Islet of Langerhans (tissue), 1 donor: ENCODE results near the gene SLC6A7.

Experiments used
- FAIRE-seq: peaks from one replicate; lab custom pipeline; 2011; peaks lifted over from hg19 to GRCh38; lab: Jason Lieb, UNC

The SLC6A7 gene

DNA sequence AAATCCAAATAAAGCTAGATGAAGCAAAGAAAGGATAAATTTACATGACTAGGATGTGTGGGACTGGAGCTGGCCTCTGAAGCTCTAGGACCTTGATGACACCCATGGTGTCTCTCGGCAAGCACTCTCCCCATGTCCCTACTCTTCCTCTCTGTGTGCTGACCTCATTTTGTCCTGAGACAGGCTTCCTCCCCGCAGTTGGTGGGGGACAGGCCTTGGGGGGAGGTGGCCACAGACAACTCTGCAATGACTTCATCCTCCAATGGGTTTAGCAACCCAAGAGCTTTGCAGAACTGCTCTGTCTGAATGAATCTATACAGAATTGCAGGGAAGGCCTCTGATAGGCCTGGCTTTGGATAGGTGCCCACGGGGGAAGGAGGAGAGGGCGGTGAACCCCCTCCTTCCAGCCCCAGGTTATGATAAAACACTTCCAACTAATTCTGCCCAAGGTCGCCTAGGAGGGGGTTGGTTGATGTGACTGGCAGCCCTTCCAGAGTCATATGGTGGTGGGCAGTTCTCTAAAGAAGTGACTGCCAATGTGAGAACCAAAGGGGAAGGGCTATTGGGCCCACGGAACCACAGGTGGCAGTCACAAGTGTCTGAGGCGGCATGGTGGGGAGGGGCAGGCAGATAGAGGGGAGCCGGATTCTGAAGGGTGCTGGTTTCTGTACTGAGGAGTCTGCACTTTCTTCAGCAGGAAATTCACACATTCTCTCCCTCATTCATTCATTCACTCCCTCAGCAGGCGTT is 6.0 kb downstream of the SLC6A7 start:
- FAIRE-seq: no peak

DNA sequence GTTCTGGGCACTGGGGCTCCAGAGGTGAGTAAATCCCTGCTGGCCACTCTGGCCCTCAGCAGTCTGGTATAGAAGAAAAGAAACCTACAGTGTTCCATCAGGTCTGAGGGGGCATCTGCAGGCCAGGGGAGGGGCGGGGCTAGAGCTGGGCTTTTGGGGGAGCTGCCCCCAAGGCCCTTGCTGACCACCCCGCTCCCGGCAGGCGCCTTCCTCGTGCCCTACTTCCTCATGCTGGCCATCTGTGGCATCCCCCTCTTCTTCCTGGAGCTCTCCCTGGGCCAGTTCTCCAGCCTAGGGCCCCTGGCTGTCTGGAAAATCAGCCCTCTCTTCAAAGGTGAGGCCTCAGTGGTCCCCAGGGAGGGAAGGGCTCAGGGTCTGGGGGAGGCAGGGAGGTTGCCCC is 6.7 kb downstream of the SLC6A7 start:
- FAIRE-seq: no peak

DNA sequence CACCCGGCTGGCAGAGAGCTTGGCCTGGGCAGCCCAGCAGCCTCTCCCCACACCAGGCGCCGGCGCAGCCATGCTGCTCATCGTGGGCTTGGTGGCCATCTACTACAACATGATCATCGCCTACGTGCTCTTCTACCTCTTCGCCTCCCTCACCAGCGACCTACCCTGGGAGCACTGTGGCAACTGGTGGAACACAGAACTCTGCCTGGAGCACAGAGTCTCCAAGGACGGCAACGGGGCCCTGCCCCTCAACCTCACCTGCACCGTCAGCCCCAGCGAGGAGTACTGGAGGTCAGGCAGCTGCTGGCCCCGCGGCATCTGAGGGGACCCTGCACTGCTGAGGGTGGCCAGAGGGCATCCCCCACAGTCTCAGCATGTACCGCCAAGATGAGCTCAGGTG is 7.1 kb downstream of the SLC6A7 start:
- no peak for FAIRE-seq

DNA sequence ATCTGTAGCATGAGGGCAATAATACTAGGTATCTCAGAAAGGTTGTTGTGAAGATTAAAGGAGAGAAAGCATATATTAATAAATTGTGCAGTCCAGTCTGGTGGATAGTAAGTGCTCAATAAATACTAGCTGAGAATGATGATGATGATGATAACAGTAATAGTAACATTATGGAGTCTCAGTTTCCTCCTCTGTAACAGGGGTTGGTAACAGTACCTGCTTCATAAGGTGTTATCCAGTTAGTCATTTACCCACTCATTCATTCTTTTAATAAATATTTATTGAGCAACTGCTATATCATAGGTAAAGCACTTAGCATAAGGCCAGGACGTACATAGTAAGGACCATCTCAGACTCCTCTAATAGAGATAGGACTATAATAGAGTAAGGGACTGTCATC is 7.6 kb downstream of the SLC6A7 start:
- no peak for FAIRE-seq

DNA sequence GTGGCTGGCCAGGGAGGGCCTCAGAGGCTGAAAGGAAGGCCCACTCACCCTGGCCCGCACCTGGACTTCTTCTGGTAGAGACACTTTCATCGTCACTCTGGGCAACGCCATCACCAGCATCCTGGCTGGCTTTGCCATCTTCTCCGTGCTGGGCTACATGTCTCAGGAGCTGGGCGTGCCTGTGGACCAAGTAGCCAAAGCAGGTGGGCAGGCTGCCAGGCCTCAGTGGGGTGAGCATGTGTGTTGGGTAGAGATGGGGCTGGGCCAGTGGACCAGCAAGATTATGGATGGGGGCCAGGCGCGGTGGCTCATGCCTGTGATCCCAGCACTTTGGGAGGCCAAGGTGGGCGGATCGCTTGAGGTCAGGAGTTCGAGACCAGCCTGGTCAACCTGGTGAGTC is 12.6 kb downstream of the SLC6A7 start:
- no peak for FAIRE-seq

DNA sequence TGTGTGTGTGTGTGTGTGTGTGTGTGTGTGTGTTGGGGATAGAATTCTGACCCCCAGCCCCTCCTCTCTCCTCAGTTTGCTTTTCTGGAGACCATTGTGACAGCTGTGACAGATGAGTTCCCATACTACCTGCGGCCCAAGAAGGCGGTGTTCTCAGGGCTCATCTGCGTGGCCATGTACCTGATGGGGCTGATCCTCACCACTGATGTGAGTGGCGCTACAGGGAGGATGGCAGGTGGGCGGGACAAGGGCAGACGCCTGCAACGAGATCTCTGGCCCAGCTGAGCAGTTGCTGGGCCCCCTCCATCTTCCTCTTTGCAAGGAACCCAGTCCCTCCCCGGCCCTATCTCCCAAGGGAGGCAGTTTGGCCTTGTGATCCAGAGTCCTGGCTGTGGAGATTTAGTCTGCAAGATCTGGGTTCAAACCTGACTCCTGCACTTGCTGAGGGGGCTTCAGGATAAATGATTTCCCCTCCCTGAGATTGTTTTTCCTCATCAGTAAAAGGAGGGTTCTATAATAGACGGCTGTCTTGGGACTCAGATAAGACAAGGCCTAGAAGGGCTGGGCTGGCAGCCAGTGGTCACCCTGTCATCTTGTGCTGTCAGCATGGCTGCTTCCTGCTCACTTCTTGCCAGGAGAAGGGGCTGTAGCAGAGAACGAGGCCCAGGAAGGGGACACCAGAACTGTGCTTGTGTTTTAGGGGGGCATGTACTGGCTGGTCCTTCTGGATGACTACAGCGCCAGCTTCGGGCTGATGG is 14.1 kb downstream of the SLC6A7 start:
- FAIRE-seq: no peak

DNA sequence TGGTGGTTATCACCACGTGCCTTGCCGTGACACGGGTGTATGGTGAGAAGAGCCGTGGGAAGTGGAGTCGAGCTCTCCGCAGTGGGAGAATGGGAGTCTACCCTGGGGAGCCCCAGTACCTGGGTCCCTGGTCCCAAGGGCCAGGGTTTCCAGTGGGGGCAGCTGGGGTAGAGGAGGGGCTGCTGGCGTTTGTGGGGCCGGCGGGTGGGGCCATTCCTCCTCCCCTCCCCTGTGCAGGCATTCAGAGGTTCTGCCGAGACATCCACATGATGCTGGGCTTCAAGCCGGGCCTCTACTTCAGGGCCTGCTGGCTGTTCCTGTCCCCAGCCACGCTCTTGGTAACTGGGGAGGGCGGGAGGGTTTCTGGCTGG is 14.7 kb downstream of the SLC6A7 start:
- no peak for FAIRE-seq

DNA sequence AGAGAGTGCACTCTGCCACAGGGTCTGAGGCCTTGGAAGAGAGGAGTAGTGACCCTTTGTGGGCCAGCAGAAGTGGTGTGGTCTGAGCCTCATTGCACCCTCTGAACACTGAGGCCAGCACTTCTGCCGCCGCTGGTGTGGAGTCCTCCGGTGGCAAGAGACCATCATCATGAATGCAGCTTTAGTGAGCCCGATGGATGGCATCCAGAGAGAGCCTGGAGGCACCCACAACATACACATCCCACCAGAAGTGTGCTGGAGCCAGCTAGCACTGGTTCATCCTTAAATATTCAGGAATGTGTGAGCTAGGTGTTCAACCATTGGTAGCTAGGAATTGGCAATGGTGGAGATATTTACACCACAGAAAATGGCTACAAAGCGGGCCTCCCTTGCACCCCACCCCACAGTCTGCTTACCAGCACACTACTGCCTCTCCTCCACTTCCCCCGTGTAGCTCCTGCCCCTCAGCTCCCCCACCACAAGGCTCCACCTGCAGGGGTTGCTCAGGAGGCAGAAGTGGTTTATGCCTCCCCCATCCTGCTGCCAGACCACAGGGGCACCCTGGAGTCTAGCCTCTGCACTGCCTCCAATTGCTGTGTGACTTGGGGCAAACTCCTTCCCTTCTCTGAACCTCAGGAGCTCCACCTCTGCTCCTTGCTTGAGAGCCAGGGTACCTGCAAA is 16.4 kb downstream of the SLC6A7 start:
- no peak for FAIRE-seq

DNA sequence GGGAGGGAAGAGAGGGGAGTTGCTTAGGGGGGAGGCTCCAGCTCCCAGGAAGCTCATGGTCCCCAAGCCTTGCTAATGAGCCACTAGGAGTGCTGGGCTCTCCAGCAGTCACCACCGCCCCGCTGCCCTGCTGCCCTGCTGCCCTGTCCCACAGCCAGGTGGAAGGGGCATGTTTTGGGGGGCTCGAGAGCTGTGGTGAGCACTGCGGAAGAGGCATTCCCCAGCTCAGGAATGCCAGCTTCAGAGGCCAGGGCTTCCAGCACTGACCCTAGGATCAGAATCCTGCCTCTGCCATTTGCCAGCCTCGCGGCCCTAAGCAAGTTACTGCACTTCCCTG is 16.9 kb downstream of the SLC6A7 start:
- FAIRE-seq: no peak

DNA sequence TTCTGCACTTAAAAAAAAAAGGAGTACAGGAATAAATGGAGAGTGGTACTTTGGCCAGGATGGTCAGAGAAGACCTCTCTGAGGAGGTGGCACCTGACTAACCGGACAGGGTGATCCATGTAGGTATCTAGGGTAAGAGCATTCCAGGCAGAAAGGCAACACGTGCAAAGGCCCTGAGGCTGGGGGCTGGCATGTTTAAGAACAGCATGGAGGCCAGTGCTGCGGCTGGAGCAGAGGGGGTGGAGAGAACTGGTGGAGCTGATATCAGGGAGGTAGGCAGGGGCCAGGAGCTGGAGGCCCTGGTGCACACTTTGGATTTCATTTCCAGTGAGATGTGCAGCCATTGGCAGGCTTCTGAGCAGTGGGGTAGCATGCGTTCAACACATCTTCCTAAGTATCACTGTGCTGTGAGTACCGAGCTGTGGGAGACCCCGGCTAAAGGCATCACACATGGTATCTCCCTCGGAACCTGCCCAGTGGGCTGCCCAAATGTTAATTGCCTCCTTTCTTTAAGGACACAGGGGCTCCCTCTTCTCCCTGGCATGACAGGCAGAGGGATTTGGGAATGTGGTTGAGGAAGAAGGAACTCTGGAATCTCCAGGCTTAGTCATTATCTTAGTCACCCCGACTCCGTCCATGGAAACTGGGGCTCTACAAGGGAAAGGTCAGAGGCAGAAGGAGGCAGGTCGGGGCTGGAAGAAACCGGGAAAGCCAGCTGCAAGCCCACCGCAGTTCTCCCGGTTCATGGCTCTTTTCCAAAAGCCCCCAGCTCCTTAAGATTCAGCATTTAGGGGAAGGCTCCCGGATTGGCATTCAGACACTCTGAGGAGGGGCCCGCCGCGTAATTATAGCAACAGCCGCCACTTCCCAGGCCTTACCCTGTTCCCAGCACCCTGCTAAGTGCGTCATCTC is 18.6 kb downstream of the SLC6A7 start:
- no peak for FAIRE-seq

DNA sequence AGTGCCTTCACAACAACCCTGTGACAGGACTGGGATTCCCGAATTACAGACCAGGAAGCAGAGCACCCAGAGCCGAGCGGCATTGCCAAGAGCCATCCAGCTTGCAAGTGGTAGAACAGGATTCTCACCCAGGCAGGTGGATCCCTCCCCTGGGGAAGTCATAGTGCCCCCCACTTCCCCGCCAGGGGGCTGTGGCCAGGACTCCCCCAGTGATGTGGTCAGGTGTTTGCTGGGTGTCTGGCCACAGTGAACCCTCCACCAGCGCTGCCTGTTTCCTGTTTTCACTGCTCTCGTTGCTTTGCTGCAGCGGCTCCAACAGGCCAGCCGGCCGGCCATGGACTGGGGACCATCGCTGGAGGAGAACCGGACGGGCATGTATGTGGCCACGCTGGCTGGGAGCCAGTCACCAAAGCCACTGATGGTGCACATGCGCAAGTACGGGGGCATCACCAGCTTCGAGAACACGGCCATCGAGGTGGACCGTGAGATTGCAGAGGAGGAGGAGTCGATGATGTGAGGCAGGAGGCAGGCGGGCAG is 19.3 kb downstream of the SLC6A7 start:
- no peak for FAIRE-seq

DNA sequence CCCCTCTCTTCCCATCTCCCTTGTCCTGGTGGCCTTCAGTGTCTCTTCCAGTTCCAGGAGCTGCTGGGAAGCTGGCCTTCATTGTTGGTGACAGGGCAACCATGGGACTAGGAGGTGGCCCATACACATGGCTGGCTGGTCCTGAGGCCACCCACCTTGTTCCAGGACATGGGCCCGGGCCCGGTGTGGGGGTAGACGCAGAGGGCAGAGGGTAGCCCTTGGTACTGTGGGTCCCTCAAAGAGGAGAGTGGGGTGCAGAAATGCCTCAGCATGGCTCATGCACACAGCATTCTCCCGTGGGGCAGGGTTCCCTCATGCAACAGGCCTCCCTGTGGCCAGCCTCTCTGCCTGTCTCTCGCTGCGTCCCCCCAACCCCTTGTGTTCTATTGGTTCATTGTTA is 20.8 kb downstream of the SLC6A7 start:
- no peak for FAIRE-seq

DNA sequence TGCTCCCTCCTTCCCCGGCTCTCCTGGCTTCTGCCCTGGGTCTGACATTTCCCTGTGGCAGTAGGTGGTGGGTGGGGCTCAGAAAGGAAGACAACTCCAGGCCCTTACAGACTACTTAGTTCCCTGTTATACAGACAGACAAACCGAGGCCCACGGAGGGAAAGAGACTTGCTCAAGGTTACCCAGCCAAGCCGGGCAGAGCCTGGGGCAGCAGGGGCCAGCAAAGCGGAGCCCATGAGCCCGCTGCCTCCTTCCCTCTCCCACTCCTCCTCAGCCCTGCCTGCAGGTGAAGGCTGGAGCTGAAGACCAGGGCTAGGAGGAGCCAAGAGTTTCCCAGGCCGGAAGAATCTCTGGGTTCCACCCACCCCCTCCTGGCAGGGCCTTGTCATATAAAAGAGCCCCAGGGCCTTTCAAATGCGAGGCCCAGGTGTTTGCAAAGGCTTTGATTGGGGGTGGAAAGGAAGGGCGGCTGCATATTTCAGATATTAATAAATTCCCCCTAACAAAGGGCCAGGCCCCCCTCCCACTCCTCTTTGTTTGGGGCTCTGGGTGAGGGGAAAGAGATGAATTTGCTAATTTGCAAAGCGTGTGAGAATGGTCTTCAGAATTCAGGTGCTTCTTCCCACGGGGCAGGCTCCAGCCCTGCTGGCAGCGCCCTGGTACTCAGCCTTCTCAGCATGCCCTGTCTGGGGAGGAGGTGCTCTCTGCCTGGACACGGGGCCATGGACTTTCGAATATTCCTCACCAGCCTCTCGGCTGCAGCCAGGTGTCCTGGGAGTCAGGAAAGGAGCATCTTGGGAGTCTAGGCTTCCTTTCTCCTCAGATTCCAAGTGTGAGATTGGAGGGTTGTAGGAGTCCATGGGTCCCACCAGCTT is 21.5 kb downstream of the SLC6A7 start:
- no peak for FAIRE-seq

DNA sequence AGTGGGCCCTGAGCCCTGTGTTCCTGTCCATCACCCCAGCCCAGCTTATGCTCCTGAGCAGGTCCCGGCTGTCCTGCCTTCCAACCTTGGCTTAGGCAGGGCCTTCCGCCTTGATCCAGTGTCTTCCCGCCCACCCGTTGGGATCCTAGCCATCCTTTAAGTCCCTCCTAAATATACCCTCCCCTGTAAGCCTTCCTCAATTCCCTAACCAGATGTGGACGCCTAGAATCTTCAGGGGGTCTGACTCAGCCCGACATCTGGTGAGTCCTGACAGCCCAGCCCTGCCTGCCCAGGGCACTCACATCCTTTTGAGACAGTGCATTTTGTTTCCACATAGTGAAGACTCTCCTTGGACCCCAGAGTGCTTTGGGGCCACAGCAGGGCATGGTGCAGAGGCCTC is 23.7 kb downstream of the SLC6A7 start:
- no peak for FAIRE-seq

DNA sequence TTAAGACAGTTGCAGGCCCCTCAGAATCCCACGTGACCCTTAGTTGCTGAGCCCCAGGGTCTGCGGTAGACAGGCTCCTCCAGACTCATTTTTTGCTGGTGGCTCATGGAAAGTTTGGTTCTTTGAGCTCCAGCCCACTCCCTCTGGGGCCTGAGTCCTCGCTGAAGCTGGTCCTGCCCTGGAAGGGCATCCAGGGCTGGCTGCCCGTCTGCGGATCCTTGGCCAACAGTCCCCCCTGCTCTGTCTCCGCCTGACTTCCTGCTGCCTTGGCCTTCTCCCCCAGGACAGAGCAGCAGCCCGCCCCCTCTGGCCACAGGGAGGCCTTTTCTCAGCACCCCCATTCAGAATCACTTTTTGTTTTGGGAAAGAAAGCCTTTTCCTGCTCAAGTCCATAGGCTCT is 24.4 kb downstream of the SLC6A7 start:
- no peak for FAIRE-seq

DNA sequence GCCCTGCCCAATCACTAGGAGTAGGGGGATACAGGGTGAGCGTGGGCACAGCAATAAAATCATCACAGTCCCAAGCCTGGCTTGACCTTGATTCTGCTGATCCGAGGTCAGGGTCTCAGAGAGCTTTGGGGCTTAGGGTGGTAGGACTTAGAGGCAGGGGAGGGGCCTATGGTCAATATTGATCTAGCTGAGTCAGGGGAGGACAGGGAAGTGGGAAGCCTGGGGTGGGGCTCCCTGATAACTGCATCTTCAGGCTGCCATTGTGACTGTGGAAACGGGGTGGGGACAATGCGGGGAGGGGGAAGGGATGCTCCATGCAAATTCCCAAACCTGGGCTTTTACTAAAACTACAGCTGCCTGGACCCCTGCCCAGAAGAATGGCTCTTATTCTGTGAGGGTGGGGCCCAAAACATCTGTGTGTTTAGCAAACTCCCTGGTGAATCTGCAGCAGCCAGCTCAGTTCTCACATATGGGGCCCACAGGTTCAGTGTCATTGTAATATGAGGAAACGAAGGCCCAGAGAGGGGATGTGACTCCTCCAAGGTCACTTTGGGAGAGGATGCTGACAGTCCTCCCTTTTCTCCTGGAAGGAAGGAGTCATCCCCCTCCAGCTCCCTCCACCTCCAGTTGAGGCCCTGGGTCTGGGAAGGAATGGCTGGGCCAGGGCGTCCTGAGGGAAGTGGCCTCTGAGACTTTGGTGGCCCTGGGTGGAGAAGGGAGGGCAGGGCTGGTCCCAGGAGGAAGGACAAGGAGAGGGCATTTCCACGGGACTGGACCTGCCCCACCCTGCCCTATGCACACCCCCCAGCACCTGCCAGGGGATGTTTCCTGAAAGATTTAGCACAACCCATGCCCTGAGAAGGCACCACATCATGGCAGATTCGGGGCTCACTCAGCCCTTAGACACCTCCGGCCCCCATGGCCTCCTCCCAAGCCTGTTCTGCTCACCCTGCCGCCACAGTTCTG is 26.4 kb downstream of the SLC6A7 start:
- no peak for FAIRE-seq

DNA sequence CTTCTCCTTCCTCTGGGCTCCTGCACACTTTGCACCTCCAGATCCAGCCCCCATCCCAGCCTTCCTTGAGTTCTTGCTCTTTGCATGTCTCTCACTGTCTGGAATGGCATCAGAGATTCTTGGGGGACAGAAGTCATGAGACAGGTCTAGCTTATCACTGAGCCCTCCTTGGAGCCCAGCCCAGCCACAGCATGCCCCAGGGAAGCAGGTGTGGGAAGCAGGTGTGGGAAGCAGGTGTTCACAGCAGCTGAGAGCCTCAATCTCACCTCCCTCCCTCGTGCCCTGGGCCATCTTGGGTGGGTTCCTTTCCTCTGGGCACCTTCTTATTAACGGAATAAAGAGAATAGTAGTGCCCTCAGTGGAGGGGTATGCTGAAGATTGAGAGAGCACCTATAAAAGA is 27.2 kb downstream of the SLC6A7 start:
- FAIRE-seq: no peak

DNA sequence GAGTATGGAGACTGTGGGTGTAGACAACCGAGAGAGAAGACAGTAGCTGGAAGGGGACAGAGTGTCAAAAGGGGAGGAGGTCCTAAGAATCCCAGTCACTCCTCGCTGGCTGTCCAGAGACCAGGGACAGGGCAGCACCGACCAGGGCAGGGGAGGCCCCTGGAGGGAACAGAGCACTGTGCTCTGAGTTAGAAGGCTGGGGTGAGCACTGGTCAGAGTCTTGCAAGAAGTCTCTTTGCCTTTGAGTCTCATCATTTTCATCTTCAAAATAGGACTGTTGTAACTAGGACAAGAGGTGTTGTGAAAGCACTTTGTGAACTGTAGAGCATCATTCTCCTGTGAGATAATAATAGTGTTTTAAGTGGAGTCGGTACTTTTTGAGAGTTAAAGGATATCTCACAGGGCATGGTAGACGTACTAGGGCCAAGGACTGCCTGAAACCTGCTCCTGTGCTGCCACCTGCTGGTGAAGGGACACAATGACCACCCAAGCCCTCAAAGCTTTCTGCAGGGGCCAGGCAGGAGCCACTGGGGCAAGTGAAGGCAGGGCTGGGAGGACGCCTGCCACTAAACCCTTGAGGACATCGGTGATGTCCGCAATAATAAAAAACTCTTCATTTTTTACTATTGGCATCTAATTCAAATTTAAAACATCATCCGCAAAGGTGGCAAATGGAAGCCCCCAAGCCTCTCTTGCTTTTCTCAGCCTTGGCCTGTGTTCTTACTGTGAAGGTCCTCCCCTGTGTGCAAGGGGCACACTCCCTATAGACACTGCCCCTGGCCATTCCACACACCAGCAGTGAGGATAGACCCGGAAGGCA is 28.2 kb downstream of the SLC6A7 start:
- no peak for FAIRE-seq

DNA sequence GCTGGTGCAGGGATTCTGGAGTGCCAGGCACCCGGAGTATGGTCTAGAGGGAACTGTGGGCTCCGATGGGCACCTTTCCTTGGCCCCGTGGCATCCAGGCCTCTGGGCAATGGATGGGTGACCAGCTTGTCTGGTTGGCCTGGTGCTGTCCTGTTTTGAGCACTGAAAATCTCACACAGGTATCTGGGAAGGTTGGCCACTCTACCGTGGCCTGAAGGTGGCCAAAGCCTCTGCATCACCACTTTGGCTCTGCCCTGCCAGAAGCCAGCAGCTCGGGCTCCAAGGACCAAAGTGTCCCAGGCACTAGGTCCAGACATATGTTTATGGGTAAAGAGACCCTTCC is 28.8 kb downstream of the SLC6A7 start:
- no peak for FAIRE-seq
